ENCODE data around the gene SBNO2.

DNA sequence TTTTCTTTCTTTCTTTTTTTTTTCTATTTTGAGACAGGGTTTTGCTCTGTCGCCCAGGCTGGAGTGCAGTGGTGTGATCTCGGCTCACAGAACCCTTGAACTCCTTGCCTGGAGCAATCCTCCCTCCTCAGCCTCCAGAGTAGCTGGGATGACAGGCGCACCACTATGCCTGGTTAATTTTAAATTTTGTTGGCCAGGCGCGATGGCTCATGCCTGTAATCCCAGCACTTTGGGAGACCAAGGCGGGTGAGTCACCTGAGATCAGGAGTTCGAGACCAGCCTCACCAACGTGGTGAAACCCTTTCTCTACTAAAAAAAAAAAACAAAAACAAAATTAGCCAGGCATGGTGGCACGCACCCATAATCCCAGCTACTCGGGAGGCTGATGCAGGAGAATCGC lies 8.7 kb upstream of the SBNO2 start:
- TF ChIP-seq CTCF (IDR thresholded peaks at IDR 0.05): no peak
- TF ChIP-seq POLR2A (IDR thresholded peaks at IDR 0.05): no peak

Measured in Peyer's patch (tissue), 4 donors.